GM18870 (cell line): Measurements from ENCODE around the gene EIF4B.

Experiments
- ATAC-seq: cut with Tn5 transposase; IDR thresholded peaks from one replicate; pipeline ENCODE4 v1.9.1; 2021; ENCODE audit warnings: moderate library complexity; ENCODE audit not compliant: unreplicated experiment

EIF4B gene

DNA sequence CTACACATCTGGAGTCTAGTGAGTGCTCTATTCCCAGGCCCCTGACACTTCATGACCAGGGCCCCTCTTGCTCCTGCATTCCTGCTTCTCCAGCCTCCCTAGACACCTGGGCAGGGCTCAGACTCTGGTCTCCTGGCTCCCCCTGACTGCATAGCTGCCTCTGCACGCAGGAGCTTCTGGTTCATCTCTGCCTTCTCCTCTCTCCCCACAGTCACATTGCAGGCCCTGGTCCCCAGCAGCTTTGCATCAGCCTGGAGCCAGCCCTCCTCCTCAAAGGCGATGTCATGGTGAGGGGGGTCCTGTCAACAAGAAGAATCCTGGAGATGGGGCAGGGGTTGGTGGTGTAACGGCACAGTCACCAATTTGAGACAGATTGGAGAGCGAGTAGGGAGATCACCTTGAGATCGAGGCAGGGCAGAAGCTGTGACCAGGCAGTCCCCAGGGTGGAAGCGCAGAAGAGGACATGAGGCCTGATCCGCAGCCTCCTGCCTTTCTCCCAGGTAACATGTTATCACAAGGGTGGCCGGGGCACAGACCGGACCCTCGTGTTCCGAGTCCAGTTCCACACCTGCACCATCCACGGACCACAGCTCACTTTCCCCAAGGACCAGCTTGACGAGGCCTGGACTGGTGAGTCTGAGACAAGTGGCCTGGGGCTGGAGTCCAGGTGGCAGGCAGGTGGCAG is 51.7 kb downstream of the EIF4B start:
- ATAC-seq, result no peak

DNA sequence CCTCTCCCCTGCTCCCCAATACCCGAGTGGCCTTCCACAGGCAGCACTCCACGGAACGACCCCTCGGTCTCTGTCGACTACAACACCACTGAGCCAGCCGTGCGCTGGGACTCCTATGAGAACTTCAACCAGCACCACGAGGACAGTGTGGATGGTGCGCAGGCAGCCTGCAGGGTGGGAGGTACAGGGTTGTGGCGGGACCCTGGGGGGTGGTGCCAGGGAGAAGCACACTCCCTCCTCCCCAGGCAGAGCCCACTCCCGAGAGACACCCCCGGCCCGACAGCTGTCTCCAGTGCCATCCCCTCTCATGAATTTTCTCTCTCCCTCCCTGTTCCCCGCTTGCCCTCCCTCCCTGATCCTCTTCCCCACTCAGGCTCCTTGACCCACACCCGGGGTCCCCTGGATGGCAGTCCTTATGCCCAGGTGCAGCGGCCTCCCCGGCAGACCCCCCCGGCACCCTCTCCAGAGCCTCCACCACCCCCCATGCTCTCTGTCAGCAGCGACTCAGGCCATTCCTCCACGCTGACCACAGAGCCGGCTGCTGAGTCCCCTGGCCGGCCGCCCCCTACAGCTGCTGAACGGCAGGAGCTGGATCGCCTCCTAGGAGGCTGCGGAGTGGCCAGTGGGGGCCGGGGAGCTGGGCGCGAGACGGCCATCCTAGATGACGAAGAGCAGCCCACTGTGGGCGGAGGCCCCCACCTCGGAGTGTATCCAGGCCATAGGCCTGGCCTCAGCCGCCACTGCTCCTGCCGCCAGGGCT is 52.6 kb downstream of the EIF4B start:
- ATAC-seq, result no peak

DNA sequence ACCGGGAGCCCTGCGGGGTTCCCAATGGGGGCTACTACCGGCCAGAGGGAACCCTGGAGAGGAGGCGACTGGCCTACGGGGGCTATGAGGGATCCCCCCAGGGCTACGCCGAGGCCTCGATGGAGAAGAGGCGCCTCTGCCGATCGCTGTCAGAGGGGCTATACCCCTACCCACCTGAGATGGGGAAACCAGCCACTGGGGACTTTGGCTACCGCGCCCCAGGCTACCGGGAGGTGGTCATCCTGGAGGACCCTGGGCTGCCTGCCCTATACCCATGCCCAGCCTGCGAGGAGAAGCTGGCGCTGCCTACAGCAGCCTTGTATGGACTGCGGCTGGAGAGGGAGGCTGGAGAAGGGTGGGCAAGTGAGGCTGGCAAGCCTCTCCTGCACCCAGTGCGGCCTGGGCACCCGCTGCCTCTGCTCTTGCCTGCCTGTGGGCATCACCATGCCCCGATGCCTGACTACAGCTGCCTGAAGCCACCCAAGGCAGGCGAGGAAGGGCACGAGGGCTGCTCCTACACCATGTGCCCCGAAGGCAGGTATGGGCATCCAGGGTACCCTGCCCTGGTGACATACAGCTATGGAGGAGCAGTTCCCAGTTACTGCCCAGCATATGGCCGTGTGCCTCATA is 53.3 kb downstream of the EIF4B start:
- no peak for ATAC-seq

DNA sequence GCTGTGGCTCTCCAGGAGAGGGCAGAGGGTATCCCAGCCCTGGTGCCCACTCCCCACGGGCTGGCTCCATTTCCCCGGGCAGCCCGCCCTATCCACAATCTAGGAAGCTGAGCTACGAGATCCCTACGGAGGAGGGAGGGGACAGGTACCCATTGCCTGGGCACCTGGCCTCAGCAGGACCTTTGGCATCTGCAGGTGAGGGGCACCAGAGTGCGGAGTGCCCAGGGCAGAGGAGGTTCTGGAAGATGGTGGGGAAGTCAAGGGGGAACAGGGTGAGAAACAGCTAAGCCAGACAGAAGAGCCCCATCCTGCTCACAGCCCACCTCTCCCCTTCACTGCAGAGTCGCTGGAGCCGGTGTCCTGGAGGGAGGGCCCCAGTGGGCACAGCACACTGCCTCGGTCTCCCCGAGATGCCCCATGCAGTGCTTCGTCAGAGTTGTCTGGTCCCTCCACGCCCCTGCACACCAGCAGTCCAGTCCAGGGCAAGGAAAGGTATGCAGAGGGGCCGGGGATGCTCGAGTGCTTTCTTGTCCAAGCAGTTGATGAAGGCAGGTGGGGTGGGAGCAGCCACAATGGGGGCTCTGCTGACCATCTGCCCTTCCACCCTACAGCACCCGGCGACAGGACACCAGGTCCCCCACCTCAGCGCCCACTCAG is 53.9 kb downstream of the EIF4B start:
- ATAC-seq, result no peak

DNA sequence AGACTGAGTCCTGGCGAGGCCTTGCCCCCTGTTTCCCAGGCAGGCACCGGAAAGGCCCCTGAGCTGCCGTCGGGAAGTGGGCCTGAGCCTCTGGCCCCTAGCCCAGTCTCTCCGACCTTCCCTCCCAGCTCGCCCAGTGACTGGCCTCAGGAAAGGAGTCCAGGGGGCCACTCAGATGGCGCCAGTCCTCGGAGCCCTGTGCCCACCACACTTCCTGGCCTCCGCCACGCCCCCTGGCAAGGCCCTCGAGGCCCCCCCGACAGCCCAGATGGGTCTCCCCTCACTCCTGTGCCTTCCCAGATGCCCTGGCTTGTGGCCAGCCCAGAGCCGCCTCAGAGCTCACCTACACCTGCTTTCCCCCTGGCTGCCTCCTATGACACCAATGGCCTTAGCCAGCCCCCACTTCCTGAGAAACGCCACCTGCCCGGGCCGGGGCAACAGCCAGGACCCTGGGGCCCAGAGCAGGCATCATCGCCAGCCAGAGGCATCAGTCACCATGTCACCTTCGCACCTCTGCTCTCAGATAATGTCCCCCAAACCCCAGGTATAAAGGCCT is 54.5 kb downstream of the EIF4B start:
- ATAC-seq, result no peak

DNA sequence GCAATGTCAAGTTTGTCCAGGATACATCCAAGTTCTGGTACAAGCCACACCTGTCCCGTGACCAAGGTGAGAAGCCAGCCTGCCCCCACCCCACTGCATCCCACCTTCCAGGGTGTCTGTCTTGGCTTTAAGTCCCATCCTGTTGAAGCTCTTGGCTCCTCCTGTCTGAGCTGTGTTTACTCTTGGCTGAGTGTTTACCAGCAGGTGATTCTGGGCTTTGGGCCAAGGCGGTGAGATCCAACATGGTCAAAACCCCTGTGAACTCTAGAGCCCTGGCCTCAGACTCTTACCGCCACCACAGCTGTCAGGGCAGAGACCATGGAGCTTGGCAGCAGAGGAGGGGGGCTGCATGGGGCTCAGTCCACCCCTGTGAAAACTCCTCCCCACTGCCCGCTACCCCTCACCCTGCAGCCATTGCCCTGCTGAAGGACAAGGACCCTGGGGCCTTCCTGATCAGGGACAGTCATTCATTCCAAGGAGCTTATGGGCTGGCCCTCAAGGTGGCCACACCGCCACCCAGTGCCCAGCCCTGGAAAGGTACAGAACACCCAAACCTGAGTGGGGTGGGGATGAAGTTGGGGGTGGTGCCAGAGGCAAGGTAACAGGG is 55.3 kb downstream of the EIF4B start:
- no peak for ATAC-seq

DNA sequence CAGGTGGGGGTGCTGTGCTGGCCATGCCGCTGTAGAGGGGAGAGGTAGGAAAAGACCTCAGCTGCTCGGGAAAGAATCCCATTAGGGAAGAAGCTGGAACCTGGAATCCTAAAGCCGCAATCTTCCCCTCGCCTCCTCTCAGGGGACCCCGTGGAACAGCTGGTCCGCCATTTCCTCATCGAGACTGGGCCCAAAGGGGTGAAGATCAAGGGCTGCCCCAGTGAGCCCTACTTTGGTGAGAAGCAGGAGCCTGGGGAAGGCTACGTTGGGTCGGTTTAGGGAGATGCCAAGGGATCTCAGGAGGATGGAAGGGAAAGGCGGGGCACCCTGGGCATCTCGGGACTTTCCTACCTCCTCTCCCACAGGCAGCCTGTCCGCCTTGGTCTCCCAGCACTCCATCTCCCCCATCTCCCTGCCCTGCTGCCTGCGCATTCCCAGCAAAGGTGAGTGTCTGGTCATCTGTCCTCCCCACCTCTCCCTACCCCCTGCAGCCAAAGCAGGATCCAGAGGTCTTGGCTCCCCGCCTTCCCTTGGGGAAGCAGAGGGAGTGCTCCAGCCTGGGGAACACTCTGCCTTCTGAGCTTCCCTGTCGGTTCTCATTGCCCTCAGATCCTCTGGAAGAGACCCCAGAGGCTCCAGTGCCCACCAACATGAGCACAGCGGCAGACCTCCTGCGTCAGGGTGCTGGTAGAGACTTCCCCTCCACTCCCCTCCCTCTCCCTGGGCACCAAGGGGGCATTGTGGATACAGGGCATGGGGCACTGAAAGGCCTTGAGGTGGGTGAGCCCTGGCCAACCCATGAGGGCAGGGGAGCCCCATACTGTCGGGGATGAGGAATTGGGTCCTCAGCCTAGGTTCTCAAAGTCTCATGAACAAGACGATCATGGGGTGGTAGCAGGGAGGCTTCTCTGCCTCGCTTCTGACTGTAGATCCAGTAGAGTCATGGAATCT is 56.0 kb downstream of the EIF4B start:
- ATAC-seq, result no peak

DNA sequence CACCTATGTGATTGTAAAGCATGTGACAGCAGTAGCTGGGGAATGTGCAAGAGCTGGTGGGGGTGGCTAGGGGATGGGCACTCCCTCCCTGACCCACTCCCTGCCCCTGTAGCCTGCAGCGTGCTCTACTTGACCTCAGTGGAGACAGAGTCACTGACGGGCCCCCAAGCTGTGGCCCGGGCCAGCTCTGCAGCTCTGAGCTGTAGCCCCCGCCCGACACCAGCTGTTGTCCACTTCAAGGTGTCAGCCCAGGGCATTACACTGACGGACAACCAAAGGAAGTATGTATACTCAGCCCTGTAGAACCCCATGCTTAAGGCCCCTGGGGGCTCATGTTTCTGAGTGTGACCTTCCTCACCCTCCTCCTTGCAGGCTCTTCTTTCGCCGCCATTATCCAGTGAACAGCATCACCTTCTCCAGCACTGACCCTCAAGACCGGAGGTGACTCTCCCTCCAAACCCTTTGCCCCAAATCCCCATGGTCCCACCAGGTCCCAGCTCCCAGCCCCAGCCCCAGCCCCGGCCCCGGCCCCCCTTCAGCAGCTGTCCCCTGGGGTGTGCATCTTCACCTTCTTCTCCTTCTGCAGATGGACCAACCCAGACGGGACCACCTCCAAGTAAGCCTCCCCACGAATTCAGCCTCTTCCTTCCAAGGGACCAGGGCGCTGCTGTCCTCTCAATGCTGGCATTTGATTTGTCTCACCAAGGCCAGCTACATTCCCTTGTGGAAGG is 56.9 kb downstream of the EIF4B start:
- ATAC-seq, result no peak

DNA sequence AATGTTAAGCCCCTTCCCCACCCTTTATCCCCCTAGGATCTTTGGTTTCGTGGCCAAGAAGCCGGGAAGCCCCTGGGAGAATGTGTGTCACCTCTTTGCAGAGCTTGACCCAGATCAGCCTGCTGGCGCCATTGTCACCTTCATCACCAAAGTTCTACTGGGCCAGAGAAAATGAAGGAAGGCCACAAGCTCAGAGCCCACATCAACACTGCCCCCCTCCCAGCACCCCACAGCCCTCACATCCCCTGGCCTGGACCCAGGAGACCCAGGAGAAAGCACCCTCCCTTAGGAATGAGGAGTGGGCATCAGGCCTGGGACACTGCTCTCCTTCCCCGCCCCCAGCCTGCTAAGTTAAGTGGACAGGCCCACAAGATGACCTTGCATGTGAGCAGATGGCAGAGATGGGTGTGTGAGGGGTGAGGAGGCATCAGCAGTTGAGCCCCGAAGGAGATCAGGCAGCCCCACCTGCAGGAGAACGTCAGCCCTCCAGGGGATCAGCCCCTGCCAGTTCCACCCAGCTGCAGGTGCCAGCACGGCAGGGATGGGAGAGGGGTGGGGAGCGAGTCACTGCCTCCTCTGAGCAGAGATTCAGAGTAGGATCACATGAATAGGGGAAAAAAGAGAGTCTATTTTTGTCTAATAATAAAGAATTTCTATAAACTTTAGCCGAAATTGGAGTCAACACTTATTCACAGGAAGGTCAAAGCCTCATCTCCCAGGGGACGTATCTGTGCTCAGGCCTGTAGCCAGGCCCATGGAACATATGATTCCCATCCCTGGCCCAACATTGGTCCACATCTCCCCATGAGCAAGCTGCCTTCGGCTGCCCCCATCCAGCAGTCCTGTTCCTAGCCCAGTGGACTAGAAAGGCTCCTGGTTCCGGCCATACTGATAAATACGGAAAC is 57.7 kb downstream of the EIF4B start:
- no peak for ATAC-seq

DNA sequence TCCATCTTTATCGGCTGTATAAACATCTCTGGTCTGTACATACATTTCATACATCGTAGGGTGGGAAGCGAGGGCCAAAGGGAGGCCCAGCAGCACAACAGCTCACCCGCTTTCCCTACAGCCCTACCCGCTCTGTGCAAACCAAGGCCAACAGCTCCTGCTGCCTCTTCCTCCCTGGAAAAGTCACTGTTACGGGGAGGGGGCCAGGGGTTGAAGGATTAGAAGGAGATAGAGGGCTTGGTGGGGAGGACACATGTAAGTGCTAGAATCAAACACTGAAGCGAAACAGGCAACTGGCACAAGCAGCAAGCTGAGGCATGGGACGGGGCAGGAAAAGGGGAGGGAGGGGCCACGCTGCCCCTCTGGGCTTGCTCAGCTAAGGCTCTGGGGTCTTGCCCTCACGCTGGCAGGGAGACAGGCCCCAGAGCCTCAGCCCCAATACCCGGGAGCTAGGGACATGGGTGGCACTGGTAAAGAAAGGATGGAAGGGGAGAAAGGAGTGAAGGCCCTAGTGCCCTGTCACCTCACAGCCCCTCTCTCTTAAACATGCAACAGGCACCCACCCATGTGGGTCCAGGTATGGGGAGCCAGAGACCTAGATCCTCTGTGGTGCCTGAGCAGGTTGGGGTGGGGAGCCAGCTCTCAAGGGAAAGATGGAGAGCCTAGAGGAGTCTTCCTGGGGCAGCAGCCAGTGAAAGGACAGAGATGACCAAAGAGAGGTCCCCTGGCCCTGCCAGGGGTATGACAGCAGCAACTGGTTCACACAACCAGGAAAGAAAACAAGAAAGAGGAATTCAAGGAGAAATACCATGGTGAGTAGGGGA is 58.6 kb downstream of the EIF4B start:
- no peak for ATAC-seq

DNA sequence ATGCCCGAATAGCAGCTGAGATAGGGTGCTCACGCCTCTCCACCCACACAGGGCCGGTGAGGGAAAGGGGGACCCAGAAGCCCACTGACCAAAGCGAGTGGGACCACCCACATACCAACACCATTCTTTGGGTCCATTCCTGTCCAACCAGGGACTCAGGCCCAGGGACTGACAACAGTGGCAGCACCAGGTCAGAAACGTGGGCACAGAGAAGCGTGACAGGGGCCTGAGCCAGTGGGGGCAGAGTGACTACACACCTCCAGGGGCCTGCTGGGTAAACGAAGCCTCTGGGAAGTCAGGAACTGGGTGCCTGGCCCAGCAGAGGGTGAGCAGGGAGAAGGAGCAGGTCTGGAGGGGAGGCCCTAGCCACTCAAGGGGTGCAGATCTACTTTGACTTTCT is 59.2 kb downstream of the EIF4B start:
- no peak for ATAC-seq

DNA sequence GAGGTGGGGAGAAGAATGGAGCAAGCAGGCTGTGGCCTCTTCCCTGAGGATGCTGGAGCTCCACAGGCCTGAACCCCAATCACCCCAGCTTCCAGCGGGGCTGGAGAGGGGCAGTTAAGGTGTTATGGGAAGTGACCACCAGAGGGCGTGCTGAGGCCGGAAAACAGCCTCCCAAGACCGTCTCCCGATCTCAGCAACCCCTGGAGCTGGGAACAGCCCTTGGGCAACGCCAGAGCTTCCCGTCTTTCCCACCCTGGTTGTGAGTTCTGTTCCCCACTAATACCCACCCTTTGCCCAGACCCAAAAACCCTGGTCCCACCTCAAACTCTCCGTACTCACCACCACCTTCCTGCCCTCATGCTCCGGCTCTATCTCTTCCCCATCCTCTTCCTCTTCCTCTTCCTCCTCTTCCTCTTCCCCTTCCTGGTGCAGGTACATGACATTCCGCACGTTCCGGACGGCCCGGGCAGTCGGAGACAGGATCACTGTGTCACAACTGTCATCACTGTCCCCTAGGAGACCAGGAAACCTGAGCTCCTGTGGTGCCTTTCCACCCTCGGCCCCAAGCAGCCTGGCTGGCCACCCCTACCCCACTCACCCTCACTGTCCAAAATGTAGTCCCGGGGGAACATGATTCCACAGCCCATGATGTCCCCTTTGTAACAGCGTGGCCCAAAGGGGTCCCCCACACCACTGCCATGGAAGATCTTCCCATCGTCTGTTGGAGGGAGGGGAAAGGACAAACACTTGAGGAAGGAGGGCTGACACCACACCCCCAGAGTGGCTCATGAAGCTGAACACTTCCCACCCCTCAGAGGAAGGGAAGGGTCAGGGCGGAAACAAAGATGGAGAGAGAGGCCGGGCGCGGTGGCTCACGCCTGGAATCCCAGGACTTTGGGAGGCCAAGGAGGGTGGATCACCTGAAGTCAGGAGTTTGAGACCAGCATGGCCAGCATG is 60.0 kb downstream of the EIF4B start:
- ATAC-seq, result no peak

DNA sequence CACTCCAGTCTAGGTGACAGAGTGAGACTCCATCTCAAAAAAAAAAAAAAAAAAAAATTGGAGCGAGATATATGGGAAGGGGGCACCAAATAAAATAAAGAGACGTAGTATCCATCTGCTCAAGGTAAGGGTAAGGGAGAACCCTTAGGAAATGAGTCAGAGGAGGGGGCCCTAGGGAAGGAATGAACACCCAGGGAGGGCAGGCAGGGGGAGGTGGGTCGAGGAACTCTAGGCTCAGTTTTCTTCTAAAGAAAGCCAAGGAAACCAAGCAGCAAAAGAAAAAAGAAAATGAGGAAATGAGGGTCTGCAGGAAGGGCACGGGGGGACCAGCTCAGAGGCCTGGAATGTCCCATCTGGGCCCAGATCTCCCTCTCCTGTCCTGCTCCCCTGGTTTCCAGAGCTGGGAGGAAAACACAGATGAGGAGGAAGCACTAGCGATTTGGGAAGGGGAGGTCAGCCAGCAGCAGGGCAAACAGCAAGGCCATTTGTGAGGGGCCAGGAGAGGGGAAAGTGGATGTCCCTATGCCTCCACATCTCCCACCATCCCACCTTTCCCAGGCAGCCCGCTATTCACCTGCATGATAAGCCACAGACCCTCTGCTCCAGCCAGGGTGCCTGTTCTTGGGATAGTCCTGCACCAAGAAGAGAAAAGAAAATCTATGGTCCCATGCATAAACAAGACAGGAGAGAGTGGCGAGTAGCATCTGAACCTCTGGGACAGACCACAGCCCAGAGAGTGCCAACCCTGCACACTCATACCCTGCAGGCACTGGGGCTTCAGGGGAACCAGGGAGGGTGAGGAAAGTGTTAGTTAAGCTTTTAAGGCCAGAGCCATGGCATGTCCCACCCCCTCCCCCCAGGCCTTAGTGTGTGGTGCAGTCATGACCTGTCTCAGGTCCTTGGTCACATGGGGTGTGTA is 61.1 kb downstream of the EIF4B start:
- no peak for ATAC-seq

DNA sequence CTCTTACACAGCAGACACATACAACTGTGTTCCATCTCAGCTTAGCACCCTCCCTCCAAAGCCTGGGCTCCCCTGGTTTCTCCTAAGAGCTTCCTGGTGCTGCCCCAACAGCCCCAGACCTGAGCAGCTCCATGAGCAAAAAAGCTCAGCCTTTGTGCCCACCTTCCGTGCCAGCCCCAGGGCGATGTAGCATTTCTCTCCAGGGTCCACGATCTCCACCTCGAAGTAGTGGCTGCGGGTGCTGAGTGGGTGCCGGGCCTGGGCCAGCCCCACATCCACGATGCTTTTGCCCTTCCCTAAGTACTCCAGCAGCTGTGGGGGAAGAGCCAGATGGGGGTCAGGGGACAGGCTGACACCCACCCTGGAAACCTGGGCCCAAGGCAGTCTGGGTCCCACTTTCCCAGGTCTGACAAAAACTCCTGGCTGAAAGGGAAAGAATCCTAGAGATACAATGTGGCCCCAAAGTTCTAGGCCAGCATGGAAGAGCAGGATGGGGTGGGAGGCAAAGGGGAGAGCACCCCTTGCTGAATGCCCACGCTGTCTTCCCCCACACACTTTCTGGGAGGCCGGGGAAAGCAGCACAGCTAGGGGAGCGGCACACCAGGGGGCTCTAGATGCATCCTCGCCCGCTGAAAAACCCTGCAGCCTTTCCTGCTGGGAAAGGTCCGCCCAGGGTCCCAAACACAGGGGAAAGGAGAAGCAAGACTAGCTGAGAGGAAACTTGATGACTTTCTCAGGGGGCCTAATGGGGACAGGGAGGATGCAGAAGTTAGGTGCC is 61.9 kb downstream of the EIF4B start:
- ATAC-seq, result no peak
